ENCODE data around the gene SECTM1.
"Not testable (repeated sequence)": the region's sequence is repeated elsewhere in the genome, so short reads cannot be mapped to it uniquely, and the experiment has no call there.

Gene SECTM1

GRCh38 chr17:82347994-82348393 is 14.4 kb upstream of the SECTM1 start:
- DNase-seq (ENCODE audit: low read depth), result not testable (repeated sequence)

DNA sequence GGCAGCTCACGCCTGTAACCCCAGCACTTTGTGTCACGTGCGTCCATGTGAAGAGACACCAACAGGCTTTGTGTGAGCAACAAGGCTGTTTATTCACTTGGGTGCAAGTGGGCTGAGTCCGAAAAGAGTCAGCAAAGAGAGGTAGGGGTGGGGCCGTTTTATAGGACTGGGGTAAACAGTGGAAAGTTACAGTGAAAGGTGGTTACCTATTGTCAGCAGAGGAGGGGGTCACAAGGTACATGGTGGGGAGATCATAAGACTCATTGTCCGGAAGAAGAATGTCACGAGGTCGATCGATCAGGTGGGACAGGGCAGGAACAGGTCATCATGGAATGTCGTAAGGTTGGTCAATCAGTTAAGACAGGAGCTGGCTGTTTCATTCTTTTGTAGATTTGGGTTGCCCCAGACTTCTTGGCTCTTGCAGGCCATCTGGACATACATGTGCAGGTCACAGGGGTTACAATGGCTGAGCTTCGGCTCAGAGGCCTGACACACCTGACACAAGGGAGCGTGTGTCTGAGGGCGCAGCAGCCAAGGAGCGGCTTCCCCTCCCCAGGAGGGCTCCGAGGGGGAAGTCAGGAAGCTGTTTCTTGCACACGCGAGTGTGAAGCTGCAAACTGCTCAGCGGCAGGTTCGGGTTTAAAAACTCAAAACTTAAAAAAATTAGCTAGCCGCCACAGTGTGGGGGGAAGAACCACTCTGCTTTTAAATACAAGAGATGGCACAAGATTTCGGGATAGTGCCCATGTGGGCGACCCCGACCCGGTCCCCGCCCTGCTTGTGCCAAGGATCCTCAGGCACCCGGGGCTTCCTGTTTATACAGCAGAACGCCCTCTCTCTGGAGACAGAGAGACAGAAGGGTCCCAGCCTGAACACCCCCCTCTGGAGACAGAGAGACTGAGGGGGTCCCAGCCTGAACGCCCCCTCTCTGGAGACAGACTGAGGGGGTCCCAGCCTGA is 13.1 kb upstream of the SECTM1 start:
- no peak for DNase-seq (ENCODE audit: low read depth)

GRCh38 chr17:82345151-82345976 is 11.8 kb upstream of the SECTM1 start:
- no peak for DNase-seq (ENCODE audit: low read depth)

- no peak for DNase-seq (ENCODE audit: low read depth)
These were observed 10.8 kb upstream of the SECTM1 start for GRCh38 chr17:82344175-82344907.

- DNase-seq (ENCODE audit: low read depth), result no peak
These were observed 10.0 kb upstream of the SECTM1 start for GRCh38 chr17:82343560-82343959.

- DNase-seq (ENCODE audit: low read depth), result no peak
These were observed 9.0 kb upstream of the SECTM1 start for GRCh38 chr17:82342361-82343079.

DNA sequence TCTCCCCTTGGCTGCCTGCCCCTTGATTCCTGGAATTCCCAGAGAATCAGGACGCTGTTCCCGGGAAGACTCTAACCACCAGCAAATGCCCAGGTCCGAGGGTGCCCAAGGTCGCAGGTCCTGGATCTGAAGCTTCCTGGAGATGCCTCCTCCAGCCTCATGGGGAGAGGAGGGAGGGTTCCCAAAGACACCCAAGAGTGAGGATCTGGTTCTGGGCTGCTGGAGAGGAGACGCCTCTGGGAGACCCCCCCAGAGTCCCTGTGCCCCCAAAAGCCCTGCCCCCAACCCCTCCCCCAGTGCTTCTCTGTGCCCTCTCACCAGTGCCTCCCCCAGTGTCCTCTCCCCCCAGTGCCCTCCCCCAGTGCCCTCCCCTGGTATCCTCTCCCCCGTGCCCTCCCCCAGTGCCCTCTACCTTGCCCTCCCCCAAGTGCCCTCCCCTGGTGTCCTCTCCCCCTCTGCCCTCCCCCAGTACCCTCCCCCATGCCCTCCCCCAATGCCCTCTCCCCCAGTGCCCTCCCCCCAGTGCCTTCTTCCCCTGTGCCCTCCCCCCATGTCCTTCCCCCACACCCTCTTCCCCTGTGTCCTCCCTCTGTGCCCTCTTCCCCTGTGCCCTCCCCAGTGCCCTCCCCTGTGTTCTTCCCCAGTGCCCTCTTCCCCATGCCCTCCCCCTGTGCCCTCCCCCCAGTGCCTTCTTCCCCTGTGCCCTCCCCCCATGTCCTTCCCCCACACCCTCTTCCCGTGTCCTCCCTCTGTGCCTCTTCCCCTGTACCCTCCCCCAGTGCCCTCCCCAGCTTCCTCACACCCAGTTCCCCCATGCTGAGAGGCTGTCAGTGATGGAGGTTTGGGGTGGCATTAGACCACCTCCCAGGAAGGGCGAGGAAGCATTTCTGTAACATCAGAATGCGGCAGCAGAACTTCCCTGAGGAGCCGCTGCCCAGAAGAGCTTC is 6.3 kb upstream of the SECTM1 start:
- no peak for DNase-seq (ENCODE audit: low read depth)

DNA sequence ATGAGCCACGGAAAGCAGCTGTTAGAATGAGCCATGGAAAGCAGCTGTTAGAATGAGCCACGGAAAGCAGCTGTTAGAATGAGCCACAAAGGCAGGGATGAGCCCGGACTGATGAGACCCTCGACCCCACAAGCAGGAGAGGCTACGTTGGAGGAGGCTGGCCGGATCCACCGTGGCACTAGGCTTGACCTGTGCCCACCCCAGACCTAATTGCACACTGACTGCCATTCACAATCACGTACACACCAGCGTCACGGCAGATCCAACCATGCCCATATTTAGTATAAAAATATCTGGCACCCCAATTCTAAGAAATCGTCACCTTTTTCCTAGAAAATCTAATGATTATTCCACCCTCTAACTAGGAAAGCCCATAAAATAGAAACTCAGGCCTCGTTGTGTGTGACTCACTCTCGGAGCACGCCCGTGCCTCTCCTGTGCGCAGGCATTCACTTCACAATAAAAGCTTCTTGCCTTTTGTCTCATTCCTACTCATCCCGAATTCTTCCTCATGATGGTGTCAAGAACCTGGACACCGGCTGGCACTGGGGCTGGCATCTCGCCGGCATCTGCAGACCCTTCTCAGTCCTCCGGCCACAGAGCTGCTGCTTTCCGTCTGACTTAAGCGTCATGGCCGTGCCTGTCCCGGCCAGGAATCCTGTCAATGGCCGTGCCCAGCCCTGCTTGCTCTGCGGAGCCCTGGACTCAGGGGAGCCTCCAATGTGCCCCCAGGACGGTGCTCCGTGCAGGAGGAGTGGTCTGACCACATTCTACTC is 5.5 kb upstream of the SECTM1 start:
- DNase-seq (ENCODE audit: low read depth), result peak; percentile 79

GRCh38 chr17:82334622-82335394 is 1.2 kb upstream of the SECTM1 start:
- DNase-seq (ENCODE audit: low read depth), result no peak

- DNase-seq (ENCODE audit: low read depth), result no peak
These were observed 647 bp upstream of the SECTM1 start for GRCh38 chr17:82334204-82334621.

- peak; percentile 76 for DNase-seq (ENCODE audit: low read depth)
These were observed 792 bp downstream of the SECTM1 start for GRCh38 chr17:82332669-82333278.

GRCh38 chr17:82331345-82331939 is 2.1 kb downstream of the SECTM1 start:
- no peak for DNase-seq (ENCODE audit: low read depth)

DNA sequence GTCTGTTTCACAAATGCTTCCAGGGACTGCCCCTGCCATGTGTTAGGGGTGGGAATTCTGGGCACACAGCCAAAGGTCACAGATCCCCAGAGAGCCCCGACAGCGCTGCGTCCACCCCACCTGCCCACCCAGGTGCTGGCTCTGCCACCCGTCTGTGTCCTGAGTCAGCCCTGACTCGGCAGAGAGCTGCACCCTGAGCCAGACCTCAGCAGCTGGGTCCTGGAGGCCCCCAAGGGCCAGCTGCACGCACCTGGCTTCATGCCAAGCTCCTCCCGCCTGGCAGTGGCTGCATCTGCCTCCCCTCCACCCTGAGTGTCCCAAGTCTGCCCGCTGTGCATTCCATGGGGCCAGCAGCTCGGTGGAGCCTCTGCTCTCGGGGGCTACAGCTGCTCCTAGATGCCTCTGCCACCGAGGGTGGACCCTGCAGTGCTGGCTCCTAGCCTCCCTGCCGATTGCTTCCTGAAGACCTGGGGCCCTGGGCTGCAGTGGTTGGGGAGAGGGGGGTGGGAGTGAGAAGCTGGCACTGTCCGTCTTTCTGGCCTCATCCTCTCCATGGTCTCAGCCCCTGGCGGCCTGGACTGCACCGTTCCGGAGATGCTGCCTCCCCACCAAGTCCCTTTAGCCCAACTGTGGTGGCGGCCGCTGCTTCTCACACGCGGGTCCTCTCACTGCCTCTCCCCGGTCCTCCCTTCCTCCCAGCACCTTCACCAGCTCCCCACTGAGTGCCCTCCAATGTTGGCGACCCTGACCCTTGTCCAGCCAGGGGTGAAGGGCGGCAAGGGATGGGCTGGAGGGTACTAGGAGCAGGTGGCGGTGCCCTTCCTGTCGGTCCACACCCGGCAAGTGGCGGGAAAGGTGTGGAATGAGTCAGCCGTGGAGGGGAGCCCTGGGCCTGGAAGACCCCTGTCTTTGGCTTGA is 3.0 kb downstream of the SECTM1 start:
- DNase-seq (ENCODE audit: low read depth), result peak; percentile 43

GRCh38 chr17:82329683-82330321 is 3.8 kb downstream of the SECTM1 start:
- no peak for DNase-seq (ENCODE audit: low read depth)

- no peak for DNase-seq (ENCODE audit: low read depth)
These were observed 4.5 kb downstream of the SECTM1 start for GRCh38 chr17:82328994-82329507.

Data from amniotic epithelial cell (primary cell).